Vagina (tissue), 2 donors: ENCODE data around the gene DNAAF5.

ENCODE experiments used
- POLR2A ChIP-seq, 2 donors: fragments of 450-650 bp; IDR thresholded peaks; one replicate each; pipeline ENCODE4 v1.6.1; 2017; ENCODE audit warnings: antibody characterized with exemption in 2 of 2, mild to moderate bottlenecking in 2 of 2, moderate library complexity in 2 of 2
- TF ChIP-seq, protein P1 (sequence below), 3 experiments: fragments of 450-650 bp in 2 of 3; fragments of 200-600 bp in 1 of 3; sonication (generic) in 1 of 3; IDR thresholded peaks; one replicate each; pipeline ENCODE4 v1.5.1; 2017 to 2019; ENCODE audit warnings: antibody characterized with exemption in 3 of 3, mild to moderate bottlenecking in 2 of 3, moderate library complexity in 2 of 3

DNA sequence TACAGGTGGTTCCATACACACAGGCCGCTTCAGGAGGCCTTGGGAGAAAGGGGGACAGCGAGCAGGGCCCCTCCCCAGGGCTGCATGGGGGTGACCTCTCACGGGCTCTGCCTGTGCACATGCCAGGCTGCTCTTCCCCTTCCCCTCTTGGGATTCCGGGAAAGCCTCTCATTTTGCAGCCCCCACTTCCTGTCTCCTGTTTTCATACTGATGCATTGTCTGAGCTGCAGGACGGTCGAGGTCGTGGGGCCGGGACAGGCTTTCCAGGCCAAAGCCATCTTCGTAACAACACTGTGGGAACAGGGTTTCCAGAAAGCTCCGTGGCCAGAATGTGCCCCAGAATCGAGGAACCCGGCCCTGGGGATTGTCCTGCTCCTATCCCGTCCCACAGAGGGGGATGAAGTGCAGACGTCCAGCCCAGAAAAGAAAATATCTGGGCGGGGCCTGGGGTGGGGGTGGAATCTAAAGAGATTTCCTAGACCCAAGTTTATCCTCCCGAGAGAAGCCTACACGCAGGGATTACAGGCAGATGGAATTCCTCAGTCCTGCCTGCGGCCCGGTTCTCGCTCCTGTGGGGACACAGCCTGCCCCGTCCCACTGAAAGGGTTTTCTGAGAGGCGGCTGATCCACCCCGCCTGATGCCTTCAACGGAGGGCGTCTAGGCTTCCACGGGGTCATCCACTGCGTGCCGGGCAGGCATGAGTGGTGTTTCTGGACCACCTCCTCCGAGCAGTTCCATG lies 29.5 kb upstream of the DNAAF5 start:
- TF ChIP-seq, protein P1, sequence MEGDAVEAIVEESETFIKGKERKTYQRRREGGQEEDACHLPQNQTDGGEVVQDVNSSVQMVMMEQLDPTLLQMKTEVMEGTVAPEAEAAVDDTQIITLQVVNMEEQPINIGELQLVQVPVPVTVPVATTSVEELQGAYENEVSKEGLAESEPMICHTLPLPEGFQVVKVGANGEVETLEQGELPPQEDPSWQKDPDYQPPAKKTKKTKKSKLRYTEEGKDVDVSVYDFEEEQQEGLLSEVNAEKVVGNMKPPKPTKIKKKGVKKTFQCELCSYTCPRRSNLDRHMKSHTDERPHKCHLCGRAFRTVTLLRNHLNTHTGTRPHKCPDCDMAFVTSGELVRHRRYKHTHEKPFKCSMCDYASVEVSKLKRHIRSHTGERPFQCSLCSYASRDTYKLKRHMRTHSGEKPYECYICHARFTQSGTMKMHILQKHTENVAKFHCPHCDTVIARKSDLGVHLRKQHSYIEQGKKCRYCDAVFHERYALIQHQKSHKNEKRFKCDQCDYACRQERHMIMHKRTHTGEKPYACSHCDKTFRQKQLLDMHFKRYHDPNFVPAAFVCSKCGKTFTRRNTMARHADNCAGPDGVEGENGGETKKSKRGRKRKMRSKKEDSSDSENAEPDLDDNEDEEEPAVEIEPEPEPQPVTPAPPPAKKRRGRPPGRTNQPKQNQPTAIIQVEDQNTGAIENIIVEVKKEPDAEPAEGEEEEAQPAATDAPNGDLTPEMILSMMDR (IDR thresholded peaks at IDR 0.05) = no peak
- no peak for TF ChIP-seq POLR2A (IDR thresholded peaks at IDR 0.05)
